GM21717 (cell line): ENCODE results near the gene KRTAP12-1.
"Not testable (repeated sequence)": the region's sequence is repeated elsewhere in the genome, so short reads cannot be mapped to it uniquely, and the experiment has no call there.

ENCODE experiments used
- ATAC-seq: cut with Tn5 transposase; IDR thresholded peaks from one replicate; pipeline ENCODE4 v1.9.1; 2021; ENCODE audit warnings: mild to moderate bottlenecking, moderate library complexity; ENCODE audit not compliant: unreplicated experiment

Gene KRTAP12-1

DNA sequence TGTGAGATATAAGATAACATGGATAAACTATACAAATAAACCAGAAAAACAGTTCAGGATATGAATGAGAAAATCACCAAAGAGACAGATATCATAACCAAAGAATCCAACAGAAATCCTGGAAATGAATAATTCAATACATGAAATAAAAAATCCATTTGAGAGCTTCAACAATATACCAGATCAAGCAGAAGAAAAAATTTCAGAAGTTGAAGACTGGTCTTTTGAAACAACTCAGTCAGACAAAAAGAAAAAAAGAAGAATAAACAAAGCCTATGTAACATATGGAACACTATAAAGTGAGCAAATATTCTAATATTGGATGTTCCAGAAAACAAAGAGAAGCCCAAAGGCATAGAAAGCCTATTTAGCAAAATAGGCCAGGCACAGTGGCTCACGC lies 10.1 kb downstream of the KRTAP12-1 start:
- ATAC-seq, result no peak

DNA sequence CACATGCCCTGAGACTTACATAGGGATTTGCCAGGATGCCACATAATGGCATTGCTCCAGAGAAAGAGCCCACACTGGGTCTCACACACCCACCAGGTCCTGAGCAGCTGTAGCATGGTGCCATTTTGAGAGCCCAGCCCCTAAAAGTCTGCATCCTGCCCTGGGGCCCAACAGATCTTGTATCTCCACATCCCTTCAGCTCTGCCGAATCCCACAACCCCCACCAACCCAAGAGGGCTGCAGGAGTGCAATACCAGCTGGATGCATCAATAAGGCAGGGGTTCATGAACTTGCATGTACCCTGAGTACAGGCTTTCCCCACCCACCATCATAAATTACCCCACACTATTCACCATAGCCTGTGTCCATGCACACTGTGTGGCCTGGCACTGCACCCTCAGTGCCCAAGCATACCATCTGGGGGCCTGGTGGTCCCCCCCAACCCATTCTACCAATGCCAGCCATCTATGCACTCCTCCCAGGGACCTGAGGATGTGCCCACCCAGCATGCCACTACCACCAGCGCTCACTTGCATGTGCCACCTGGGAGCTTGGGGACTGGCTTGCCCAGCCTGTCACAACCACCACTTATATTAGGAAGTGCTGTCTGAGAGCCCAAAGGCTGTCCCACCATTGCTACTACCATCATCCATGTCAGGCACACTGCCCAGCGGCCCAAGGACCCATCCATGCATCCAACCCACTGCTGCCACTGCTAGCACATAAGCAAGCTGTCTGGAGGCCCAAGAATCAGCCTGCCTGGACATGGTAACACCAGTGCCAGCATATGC lies 11.1 kb downstream of the KRTAP12-1 start:
- no peak for ATAC-seq

DNA sequence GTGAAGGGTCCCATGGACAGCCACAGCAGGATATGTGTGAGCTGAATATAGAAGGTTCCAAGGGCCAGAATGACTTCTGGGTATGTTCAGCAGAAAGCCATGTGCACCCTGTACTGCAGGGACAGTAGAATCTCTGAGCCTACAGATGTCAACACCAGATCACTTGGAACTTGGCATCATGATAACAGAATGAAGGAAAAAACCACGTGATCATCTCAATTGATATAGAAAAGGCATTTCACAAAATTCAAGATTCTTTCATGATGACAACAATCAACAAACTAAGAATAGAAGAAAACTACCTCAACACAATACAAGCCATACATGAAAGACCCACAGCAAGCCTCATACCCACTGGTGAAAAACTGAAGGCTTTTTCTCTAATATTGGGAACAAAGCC lies 14.4 kb downstream of the KRTAP12-1 start:
- no peak for ATAC-seq

DNA sequence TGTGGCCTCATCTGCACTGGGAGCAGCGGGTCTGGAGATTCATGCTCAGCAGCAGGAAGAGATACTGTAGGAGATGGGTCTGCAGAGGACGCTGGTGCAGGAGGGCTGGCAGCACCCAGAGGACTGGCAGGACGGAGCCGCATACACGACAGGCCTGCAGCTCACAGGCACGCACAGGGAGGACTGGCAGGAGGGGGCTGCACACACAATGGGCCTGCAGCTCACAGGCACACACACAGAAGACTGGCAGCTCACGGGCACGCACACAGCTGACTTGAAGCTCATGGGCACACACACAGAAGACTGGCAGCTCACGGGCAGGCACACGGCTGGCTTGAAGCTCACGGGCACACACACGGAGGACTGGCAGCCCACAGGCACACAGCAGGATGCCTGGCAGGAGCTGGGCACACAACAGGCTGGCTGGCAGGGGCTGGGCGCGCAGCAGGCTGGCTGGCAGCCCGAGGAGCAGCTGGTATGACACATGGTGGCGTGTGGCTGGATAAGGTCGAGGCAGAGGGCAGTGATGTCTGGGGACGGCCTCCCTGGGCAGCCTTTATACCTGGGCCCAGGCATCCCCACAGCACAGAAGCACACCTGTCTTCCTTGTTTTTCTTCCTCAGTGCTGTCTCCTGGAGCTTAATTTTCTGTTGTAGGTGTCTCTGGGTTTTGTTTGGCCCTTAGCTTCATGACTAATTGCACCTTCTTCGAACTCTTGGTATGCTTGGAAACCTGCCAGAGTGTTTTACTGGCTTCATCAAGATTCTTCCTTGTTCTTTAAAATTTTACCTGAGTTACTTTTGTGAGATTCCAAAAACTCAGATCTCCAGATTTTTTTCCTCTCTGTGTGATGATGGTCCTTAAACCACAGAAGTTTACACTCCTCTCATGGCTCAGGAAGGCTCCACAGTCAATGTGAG lies 15.3 kb downstream of the KRTAP12-1 start, which contains the start of gene KRTAP12-2:
Gene KRTAP12-2 (minus strand): TSS at position 527 of the 920 bp plus-strand sequence. CDS start 41 bp downstream, at position 486.
- ATAC-seq, result no peak

DNA sequence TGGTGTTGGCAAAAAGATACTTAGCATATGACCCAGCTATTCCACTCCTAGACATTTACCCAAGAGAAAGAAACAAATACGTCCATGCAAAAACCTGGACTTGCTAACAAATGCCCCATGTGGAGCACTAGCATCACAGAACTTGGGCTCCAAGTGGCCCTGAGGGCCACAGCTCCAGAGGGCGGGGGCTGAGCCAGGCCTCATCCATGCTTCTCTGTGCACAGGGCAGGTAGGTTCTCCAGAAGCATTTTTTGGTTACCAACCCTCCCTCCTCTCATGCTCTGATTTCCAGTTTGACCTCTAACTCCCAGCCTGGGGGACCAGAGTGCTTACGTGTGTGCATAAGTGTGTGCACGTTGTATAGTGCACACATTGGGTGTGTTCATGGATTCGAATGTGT lies 17.3 kb downstream of the KRTAP12-1 start:
- ATAC-seq, result no peak

DNA sequence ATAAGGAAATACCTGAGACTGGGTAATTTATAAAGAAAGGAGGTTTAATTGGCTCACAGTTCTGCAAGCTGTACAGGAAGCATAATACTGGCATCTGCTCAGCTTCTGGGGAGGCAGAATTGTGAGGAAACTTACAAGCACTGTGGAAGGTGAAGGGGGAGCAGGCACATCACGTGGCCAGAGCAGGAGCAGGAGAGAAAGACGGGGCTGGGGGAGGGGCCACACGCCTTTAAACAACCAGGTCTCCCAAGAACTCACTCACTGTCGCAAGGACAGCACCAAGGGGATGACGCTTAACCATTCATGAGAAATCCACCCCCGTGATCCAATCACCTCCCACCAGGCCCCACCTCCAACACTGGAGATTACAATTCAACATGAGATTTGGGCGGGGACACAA lies 20.4 kb downstream of the KRTAP12-1 start:
- ATAC-seq, result not testable (repeated sequence)

DNA sequence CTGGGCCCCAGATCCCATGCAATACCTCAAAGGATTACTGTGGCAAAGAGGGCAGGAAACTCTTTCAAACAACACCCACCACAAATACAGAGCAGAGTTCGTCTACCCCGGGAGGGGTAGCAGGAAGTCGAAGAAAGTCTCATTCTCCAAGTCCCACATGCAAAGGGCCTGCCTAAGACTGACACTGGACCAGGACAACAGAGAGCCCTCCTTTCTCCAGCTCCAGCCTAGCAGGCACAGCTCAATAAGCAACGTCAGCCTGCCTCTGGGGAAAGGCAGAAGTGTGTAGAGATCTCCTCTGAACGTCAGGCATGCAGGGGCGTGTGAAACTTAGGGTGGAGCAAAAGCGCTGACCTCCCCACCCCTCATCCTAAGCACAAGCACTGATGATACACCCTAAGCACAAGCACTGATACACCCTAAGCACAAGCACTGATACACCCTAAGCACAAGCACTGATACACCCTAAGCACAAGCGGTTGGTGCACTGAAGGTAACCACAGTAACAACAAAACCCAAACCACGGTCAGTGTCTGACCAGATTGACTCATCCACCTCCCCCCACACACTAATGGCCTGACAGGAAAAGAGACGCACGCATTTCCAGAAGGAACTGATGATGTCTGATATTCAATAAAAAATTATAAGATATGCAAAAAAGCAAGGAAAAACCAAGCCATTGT lies 22.9 kb downstream of the KRTAP12-1 start:
- ATAC-seq, result no peak

DNA sequence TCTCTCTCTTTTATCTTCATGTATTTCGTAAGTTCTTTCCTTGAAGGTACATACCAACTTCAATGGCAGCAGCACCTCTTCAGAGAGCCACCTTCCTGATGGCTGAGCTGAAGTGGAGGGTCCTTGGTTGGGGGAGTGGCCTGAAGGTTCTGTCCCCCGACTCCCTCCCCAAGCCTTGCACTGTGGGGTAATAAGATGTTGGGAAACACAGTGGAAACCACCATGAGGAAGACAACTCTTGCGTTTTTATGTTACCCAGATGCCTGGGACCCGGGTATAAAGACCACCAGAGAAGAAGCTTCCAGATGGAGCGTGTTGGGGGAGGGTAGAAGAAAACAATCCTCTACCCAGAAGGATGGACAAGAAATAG lies 23.4 kb downstream of the KRTAP12-1 start:
- no peak for ATAC-seq

DNA sequence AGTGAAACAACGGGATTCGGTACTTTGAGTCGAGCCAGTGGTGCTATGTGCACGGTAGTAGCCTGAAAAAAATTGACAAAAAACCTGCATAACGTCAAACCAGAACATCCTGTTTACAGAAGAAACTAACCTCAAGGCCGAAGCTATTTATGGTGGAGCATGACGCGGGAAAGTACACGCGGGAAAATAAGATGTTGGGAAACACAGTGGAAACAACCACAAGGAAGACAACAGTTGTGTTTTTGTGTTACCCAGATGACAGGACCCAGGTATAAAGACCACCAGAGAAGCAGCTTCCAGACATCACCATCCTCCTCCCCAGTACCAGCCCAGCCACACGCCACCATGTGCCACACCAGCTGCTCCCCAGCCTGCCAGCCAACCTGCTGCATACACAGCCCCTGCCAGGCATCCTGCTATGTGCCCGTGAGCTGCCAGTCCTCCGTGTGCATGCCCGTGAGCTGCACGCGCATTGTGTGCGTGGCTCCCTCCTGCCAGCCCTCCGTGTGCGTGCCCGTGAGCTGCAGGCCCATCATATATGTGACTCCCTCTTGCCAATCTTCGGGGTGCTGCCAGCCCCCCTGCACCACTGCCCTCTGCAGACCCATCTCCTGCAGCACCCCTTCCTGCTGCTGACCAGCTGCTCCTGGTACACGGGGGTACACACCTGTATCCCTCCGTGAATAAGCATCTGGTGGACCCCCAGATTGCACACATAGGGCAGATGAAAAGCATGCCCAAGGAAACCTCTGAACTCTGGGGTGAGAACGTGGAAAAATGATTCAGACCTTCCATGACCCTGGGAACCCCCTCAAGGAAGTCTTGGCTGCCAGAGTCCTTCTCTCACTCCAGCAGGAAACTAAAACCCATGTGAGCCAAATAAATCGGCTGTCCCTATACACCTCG lies 24.1 kb downstream of the KRTAP12-1 start, which contains the start of gene KRTAP12-3:
Gene KRTAP12-3 (plus strand): TSS at position 298 of the 906 bp plus-strand sequence. CDS start 48 bp downstream, at position 346.
- ATAC-seq, result no peak

DNA sequence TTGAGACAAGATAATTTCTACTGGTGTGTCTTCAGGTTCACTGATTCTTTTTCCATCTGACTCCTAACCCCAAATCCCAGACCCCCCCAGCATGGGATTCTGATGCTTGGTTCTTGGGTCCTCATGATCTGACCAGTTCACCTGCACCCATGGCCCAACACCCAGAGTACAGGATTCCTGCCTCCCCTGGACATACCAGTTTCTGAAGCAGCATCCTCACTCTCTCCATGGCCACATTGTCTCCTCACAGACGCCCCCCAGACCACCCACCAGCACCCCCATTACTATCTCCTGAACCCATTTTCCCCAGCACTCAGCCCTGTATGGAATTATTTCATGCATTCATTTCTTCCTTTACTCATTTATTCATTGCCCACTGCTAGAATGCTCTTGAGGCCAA lies 25.1 kb downstream of the KRTAP12-1 start:
- no peak for ATAC-seq

DNA sequence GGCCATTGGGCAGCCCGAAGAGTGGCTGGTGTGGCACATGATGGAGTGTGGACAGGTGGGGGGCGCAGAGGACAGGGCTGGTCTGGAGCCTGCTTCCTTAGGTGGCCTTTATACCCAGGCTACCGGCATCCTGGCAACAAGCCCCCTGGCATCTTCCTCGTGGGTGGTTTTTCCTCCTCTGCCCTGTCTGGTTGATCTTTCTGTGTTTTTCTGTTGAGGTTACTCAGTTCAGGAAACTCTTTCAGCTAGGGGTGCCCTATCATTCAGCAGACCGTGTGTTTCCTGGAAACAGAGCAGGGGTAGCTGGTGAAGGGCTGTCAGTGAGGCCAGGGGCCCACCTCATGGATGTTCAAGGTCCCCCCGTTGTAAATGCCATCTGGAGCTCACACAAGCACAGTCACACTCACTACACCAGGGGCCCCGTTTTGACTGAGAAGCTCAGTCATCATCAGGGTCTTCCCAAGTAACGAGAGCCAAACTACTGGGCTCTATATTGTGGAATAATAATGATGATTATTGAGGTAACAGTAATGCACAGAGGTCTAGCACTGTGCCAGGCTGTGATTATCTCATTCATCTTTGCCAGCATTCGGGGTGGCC lies 27.3 kb downstream of the KRTAP12-1 start, which contains the start of gene KRTAP12-4:
Gene KRTAP12-4 (minus strand): TSS at position 84 of the 600 bp plus-strand sequence. CDS start 45 bp downstream, at position 39.
- ATAC-seq, result no peak

DNA sequence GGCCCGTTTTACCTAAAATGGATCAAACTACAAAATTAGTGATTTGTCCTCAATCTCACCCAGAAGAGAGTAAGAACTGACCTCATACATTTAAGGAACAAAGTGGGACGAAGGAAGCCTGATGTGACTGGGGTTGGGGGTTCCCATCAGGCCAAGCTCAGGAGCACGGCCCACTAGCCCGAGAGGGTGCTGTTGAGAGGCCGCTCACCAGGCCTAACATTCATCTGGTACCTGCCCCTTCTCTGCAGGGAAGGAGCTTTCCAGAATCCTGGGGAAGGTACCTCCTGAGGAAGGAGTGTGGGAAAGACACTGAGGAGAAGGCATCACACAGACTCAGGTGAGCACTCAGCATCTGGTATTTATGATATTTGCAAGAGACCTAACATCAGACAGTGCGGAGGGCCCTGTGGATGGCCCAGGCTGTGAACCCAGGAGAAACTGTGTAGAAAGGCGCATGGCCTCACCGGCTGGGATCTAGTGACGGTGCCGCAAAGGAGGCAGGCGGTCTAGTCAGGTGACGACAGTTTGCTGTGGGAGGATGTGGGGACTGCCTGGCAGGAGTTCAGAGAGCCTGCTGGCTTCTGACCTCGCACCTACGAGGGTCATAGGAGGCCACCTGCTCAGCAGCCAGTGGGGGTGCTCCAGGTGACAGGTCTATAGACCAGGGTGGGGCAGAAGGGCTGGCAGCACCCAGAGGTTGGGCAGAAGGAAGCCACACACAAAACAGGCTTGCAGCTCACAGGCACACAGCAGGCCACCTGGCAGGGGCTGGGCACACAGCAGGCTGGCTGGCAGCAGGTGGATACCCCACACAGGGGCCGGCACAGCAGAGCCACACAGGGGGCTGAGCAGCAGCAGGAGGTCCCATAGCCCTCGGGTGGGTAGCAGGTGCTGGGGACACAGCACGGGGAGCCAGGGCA lies 28.0 kb downstream of the KRTAP12-1 start:
- no peak for ATAC-seq

DNA sequence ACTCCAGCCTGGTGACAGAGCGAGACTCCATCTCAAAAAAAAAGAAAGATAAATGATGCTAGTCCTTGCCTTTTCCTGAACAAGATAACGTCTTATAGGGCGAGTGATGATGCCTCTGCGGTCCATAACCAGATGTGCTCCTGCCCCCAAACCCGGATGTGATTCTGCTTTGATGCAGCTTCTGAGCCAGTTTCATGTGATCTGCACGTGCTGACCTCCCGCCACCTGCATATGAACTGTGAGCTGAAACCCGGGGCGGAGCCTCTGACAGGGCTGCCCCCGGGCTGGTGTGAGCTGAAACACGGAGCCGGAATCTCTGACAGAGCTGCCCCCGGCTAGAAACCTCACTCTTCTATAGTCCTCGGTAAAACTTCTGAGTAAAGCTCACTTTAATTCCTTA lies 28.8 kb downstream of the KRTAP12-1 start:
- no peak for ATAC-seq

DNA sequence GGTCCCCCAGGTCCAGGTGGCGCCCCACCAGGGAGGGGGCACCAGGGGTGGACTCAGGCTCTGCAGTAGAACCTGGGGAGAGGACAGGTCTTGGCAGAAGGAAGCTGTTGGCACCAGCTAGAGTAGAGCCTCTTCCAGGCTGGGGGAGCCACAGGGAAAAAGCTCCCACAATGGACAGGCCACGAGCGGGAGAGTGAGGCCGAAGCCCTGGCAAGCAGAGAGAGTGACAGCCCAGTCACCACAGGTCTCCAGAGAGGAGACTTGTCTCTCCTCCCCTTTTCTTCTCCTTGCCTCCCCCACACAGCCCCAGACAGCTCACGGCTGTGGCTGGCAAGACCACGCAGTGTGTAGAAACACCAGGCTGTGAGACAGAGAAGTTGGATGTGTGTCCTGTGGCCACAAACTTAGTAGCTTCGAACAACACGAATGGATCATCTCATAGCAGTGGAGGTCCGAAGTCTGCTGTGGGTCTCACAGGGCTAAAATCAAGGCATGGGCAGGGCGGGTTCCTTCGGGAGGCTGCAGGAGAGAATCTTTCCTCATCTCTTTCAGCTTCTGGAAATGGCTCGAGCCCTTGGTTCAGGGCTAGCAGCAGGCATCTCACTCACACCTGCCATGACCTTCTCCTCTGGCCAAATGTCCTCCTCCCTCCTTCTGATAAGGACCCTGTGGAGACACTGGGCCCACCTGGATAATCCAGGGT lies 30.8 kb downstream of the KRTAP12-1 start:
- ATAC-seq, result no peak

DNA sequence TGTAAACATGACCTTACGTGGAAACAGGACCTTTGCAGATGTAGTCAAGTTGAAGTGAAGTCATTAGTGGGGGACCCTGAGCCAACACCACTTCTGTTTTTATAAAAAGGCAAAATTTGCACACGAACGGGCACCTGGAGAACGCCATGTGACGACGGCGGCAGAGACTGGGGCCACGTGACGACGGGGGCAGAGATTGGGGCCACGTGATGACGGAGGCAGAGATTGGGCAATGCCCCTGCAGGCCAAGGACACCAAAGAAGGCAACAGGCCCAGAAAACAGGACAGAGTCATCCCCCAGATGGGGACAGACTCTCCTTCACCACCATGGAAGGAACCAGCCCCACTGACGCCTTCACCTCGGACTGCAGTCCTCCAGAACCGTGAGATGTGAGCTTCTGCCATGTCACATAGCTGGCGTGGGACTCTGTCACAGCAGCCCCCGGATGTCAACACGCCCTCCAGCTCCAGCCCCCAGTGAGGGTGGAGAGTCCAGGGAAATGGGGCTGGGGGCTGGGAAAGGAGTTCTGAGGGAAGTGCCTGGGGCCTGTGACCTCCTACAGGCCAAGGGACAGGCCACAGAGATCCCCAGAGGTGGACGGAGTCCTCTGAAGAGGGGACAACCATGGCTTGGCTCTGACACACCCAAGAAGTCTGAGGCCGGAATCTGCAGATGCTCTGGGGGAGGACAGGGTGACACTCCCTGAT lies 31.5 kb downstream of the KRTAP12-1 start:
- no peak for ATAC-seq

DNA sequence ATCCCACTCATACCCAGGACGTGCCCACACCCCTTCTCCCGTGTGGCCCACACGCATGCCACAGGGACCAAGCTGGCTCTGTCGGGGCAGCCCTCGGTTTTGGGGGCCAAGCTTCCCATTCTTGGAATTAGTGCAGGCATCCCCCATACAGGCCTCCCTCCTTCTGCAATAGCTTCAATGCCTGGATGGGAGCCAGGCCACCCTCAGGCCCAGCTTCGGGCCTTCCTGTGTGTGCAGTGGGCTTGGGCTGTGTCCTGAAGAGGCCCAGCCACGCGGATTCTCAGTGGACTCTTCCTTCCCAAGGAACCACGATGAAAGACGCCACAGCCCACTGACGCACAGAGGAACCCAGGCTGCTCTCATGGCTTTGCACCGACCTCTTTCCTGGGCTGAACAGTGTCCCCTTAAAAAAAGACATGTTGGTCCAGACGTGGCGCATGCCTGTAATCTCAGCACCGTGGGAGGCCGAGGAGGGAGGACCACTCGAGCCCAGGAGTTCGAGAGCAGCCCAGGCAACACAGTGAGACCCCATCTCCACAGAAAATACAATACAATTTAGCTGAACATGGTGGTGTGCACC lies 32.4 kb downstream of the KRTAP12-1 start:
- ATAC-seq, result no peak
